Measurements from ENCODE around the gene SGTA. TPM values are rescaled to one million over a fixed set of nuclear protein-coding genes. Genes with fewer than 3 reads are reported as not detected.

The SGTA gene
- total RNA-seq, 1 donor from 2014 or later: 47.2 TPM

- DNase-seq (ENCODE audit: low read depth): no peak
These were observed 11.0 kb downstream of the SGTA start for GRCh38 chr19:2771786-2772674.

DNA sequence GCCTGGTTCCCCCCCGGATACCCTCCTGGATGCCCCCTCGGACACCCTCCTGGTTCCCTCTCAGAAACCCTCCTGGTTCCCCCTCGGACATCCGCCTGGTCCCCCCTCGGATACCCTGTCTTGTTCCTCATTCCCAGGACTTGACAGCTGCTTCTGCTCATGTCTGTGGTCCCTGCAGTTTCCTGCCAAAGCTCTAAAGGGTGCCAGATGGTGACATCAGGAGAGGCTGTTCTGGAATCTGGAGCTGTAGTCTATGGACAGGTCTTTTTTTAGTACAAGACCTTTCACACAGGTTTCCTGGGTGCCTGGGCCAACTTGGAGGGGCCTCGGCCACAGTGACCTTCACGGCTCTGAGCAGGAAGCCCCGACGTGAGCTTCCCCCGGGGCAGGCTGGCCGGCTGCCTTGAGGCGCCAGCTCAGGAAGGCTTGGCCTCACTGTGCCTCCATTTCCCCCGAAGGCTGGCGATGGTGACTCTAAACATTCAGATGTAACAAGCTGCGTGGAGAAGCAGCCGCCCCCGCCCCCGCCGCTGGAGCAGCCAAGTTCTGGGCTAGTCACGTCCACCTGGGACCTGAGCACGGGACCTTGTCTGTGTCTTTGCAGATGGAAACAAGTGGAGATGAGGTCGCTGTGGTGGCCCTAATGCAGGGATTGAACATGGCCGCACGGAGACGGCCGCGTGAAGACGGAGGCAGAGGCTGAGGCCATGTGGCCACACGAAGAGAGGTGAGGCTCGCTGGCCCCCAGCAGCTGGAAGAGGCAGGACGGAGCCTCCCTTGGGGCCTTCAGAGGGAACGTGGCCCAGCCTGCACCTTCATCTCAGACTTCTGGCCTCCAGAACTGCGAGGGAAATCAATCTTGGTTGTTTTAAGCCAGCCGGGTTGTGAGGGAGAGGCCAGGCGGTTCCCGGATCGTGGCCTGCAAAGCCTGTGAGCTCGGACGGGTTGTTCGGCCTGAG, 12.7 kb downstream of the SGTA start:
- DNase-seq (ENCODE audit: low read depth): no peak

- no peak for DNase-seq (ENCODE audit: low read depth)
These were observed 13.9 kb downstream of the SGTA start for GRCh38 chr19:2769218-2769617.

GRCh38 chr19:2768365-2769132, 14.5 kb downstream of the SGTA start:
- no peak for DNase-seq (ENCODE audit: low read depth)

GRCh38 chr19:2767688-2768087, 15.4 kb downstream of the SGTA start:
- DNase-seq (ENCODE audit: low read depth): no peak

GRCh38 chr19:2766594-2767372, 16.3 kb downstream of the SGTA start:
- DNase-seq (ENCODE audit: low read depth): no peak

DNA sequence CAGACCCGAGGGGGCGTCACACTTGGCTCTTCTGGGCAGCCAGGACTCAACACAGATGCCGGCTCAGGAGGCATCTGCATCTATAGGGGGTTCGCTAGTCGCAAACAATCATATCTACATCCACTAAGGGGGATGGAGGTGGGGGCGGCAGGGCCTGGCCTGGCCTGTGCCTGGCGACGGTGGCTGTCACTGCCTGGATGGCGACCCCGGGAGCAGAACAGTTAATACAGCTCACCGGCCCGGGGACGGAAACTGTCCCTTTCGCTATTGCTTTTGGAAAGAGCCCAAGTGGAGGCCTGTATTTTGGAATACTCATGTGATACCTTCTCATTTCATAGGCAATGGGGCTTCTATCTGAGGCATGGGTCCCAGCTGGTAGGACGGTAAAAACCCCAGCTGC, 17.7 kb downstream of the SGTA start:
- DNase-seq (ENCODE audit: low read depth): no peak

- no peak for DNase-seq (ENCODE audit: low read depth)
These were observed 18.1 kb downstream of the SGTA start for GRCh38 chr19:2764945-2765344.

- DNase-seq (ENCODE audit: low read depth): no peak
These were observed 19.4 kb downstream of the SGTA start for GRCh38 chr19:2763687-2764086.

- DNase-seq (ENCODE audit: low read depth): no peak
These were observed 20.1 kb downstream of the SGTA start for GRCh38 chr19:2762783-2763496.

- no peak for DNase-seq (ENCODE audit: low read depth)
These were observed 20.9 kb downstream of the SGTA start for GRCh38 chr19:2761876-2762782.

DNA sequence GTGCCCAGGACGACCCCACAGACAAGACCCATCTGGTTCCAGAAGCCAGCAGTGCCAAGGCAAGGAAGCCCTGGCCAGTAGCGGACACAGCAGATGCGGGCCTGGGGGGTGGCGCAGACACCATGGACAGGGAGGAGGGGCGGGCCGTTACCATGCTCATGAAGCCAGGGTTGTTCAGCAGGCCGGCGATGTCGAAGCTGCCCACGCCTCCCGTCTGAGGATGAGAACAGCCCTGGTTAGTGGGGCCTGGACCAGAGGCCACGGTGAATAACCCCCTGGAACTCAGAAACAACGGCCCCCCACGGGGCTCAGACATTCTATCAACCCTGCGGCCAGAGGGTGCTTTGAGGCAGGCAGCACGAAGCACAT, 21.8 kb downstream of the SGTA start:
- DNase-seq (ENCODE audit: low read depth): no peak

- DNase-seq (ENCODE audit: low read depth): no peak
These were observed 23.1 kb downstream of the SGTA start for GRCh38 chr19:2759965-2760364.

DNA sequence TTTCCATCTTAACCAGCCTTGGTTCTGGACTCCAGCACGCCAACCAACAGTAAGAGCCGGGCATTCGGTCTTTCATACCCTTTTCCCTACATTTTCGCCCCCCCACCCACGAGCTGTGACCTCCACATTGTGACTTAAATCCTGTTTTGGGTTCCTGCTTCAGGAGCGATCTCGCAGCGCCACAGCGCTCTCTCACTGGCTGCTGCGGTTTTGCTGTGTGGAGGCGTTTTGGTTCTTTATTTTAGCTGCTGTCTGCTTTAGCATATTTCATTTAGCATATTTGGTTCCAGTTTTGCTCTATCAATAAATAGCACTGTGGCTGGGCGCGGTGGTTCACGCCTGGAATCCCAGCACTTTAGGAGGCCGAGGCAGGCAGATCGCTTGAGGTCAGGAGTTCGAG, 23.7 kb downstream of the SGTA start:
- DNase-seq (ENCODE audit: low read depth): no peak

DNA sequence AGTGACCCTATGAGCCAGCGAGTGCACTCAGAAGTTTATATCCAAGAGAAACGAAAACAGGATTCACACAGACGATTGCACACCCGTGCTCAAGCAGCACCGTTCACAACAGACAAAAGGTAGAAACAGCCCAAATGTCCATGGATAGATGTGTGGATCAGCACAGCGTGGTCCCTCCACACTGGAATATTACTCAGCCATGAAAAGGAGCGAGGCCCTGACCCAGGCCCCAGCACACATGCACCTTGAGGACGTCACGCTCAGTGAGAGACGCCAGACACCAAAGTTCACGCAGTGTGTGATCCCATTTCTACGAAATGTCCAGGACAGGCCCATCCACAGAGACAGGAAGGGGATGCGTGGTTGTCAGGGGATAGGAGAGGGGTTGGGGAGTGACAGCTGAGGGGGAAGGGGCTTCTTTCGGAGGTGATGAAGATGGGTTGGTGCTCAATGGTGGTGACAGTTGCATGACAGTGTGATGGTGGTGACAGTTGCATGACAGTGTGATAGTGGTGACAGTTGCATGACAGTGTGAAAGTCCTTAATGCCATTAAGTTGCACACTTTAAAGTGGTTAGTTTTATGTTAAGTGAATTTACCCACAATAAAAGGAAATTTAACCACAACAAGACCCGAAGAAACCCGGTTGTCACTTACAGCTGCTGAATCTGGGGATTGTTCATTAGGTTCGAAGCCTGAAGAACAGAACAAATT, 24.3 kb downstream of the SGTA start:
- no peak for DNase-seq (ENCODE audit: low read depth)

DNA sequence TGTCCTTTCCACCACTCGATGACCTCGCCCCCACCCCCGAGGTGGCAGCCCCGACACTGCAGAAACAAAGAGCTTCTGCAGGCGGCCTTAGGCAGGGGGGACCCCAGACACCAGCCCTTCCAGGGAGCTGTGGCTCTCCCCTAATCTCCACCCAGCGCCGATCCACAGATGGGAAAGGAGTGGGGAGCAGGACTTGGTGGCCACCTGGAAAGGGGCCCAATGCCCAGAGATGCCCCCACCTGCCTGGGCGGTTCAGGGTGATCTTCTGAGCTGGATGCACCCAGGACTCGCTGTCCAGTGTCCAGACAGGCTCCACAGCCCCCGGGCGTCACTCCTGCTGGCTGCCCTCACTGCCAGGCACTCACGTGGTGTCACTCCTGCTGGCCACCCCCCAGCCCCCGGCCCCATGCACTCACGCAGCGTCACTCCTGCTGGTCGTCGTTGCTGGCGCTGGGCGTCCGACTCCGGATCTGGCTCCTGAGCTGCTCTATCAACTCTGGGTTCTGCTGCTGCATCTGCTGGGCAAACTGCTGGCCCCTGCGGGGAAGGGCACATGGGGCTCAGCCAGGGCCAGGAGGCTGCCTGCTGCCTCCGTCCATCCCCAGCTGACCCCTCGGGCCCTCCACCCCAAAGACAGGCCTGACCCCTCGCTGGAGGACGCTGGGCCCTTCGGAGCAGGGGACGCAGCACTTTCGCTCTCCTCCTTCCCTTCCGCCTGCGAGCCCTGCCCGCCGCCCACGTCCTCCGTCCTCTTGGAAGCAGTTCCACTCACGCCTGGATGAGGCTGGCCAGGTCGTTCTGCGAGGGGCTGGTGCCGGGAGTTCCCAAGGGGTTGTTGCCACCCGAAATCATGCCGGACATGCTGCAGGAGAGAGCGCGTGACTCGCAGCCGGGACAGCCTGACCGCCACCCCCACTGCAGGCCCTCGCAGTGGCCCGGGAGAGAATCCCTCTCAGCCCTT, 25.9 kb downstream of the SGTA start:
- no peak for DNase-seq (ENCODE audit: low read depth)

- no peak for DNase-seq (ENCODE audit: low read depth)
These were observed 26.6 kb downstream of the SGTA start for GRCh38 chr19:2756477-2756876.

DNA sequence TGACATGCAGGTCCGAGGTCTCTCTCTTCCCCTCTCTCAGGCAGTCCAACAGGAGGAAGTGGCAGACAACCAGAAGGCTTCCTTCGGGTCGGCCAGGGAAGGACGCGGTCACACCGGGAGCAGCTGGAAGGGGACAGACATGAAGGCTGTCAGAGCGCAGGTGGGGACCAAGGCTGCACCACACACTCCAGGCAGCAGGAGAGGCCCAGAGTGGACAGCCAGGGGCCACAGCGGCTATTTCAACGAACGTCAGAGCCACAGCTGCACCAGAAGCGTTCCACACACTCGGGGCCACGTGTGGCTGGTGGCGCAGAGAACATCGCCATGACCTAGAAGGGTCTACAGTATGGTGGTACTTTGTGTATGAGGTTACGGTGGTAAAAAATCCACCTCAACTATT, 27.3 kb downstream of the SGTA start:
- no peak for DNase-seq (ENCODE audit: low read depth)

Measured in renal cortical epithelial cell (primary cell).